Fibroblast of skin of back (primary cell): ENCODE data around the gene PSMD1.
"Not testable (repeated sequence)": the region's sequence is repeated elsewhere in the genome, so short reads cannot be mapped to it uniquely, and the experiment has no call there.

ENCODE experiments used
- DNase-seq: peaks from one replicate; pipeline ENCODE4 v3.0.0-alpha.2; 2013

The PSMD1 gene

GRCh38 chr2:231058761-231059550 lies 2.3 kb downstream of the PSMD1 start:
- DNase-seq, result no peak

GRCh38 chr2:231059756-231060155 lies 3.1 kb downstream of the PSMD1 start:
- no peak for DNase-seq

- no peak for DNase-seq
Measured at GRCh38 chr2:231062776-231063175, 6.1 kb downstream of the PSMD1 start.

GRCh38 chr2:231063347-231063746 lies 6.7 kb downstream of the PSMD1 start:
- DNase-seq, result no peak

GRCh38 chr2:231065966-231066365 lies 9.3 kb downstream of the PSMD1 start:
- DNase-seq, result no peak

GRCh38 chr2:231067531-231067930 lies 10.9 kb downstream of the PSMD1 start:
- DNase-seq, result not testable (repeated sequence)

- no peak for DNase-seq
Measured at GRCh38 chr2:231068525-231069222, 12.0 kb downstream of the PSMD1 start.

- DNase-seq, result no peak
Measured at GRCh38 chr2:231069379-231070054, 12.8 kb downstream of the PSMD1 start.

GRCh38 chr2:231084565-231084964 lies 27.9 kb downstream of the PSMD1 start:
- DNase-seq, result no peak

GRCh38 chr2:231088754-231089153 lies 32.1 kb downstream of the PSMD1 start:
- no peak for DNase-seq

- DNase-seq, result no peak
Measured at GRCh38 chr2:231093933-231094332, 37.3 kb downstream of the PSMD1 start.

- no peak for DNase-seq
Measured at GRCh38 chr2:231094736-231095346, 38.2 kb downstream of the PSMD1 start.

- DNase-seq, result no peak
Measured at GRCh38 chr2:231099918-231100317, 43.3 kb downstream of the PSMD1 start.

- not testable (repeated sequence) for DNase-seq
Measured at GRCh38 chr2:231100321-231100720, 43.7 kb downstream of the PSMD1 start.

- no peak for DNase-seq
Measured at GRCh38 chr2:231100990-231101389, 44.3 kb downstream of the PSMD1 start.

GRCh38 chr2:231102772-231103171 lies 46.1 kb downstream of the PSMD1 start:
- DNase-seq, result no peak

- DNase-seq, result peak; percentile 61
Measured at GRCh38 chr2:231104115-231104713, 47.5 kb downstream of the PSMD1 start.

GRCh38 chr2:231110551-231110950 lies 53.9 kb downstream of the PSMD1 start:
- peak; percentile 45 for DNase-seq

GRCh38 chr2:231111987-231112386 lies 55.3 kb downstream of the PSMD1 start:
- DNase-seq, result peak; percentile 58

- no peak for DNase-seq
Measured at GRCh38 chr2:231113489-231113888, 56.8 kb downstream of the PSMD1 start.

GRCh38 chr2:231115651-231116050 lies 59.0 kb downstream of the PSMD1 start:
- DNase-seq, result no peak

GRCh38 chr2:231117148-231117547 lies 60.5 kb downstream of the PSMD1 start:
- DNase-seq, result no peak
